SK-N-SH (cell line): ENCODE results near the gene CFAP43. TPM values are rescaled to one million over a fixed set of nuclear protein-coding genes. Genes with fewer than 3 reads are reported as not detected.

Experiments used
- CTCF ChIA-PET: fragments of 300-600, 350-600 bp; formaldehyde crosslinking; extraction: SDS; loops from one replicate; lab custom pipeline; 2021; lab: Yijun Ruan, JAX
- POLR2A ChIA-PET: fragments of 350-600 bp; sonication (Branson Sonifier 250); formaldehyde crosslinking; extraction: SDS; loops from one replicate; lab custom pipeline; 2020; ENCODE audit warnings: antibody characterized with exemption, inconsistent platforms; lab: Yijun Ruan, JAX
- DNase-seq: peaks from one replicate; pipeline ENCODE4 v3.0.0; 2012
- H2AFZ ChIP-seq: fragments of 200-600 bp; sonication (generic); 2 replicates; pipeline ENCODE4 v1.8.1; 2016; ENCODE audit warnings: antibody characterized with exemption, mild to moderate bottlenecking, low read depth
- H3F3A ChIP-seq: fragments of 200-600 bp; sonication (generic); replicated peaks from 2 replicates; pipeline ENCODE3; 2016; ENCODE audit warnings: antibody characterized with exemption, mild to moderate bottlenecking; ENCODE audit not compliant: insufficient read depth
- H3K27ac ChIP-seq, 2 experiments: fragments of 200-500 bp in 1 of 2; fragments of 200-600 bp in 1 of 2; sonication (Bioruptor generic) in 1 of 2; sonication (generic), shearing (Covaris generic) in 1 of 2; 2 replicates each; pipeline versions ENCODE4 v1.5.1 to v1.6.1; 2014 to 2016; ENCODE audit warnings: low read depth in 2 of 2, inconsistent platforms in 1 of 2, low read length in 1 of 2, mild to moderate bottlenecking in 1 of 2, mixed read lengths in 1 of 2
- H3K27me3 ChIP-seq: fragments of 200-600 bp; sonication (generic), shearing (Covaris generic); 2 replicates; pipeline ENCODE4 v1.6.1; 2016; ENCODE audit warnings: mixed run types; ENCODE audit not compliant: insufficient read depth
- H3K36me3 ChIP-seq, 2 experiments: fragments of 200-500 bp in 1 of 2; fragments of 200-600 bp in 1 of 2; sonication (Bioruptor generic) in 1 of 2; sonication (generic) in 1 of 2; replicated peaks in 1 of 2; 2 replicates each; pipeline versions ENCODE3 to v1.5.1; 2014 to 2016; ENCODE audit warnings: low read length in 1 of 2, mild to moderate bottlenecking in 1 of 2; ENCODE audit not compliant: insufficient read depth in 2 of 2, control insufficient read depth in 1 of 2
- H3K4me1 ChIP-seq, 2 experiments: fragments of 200-500 bp in 1 of 2; fragments of 200-600 bp in 1 of 2; sonication (Bioruptor generic) in 1 of 2; sonication (generic), shearing (Covaris generic) in 1 of 2; 2 replicates each; pipeline versions ENCODE4 v1.5.1 to v1.6.1; 2014 to 2016; ENCODE audit warnings: low read depth in 1 of 2, low read length in 1 of 2, mixed run types in 1 of 2; ENCODE audit not compliant: insufficient read depth in 2 of 2, control insufficient read depth in 1 of 2
- H3K4me2 ChIP-seq: fragments of 200-600 bp; sonication (generic), shearing (Covaris generic); 2 replicates; pipeline ENCODE4 v1.6.1; 2017; ENCODE audit warnings: mixed run types
- H3K4me3 ChIP-seq, 2 experiments: fragments of 200-500 bp in 1 of 2; fragments of 200-600 bp in 1 of 2; sonication (Bioruptor generic) in 1 of 2; sonication (generic), shearing (Covaris generic) in 1 of 2; 2 replicates each; pipeline versions ENCODE4 v1.5.1 to v1.8.1; 2014 to 2016; ENCODE audit warnings: low read depth in 2 of 2, inconsistent platforms in 1 of 2, low read length in 1 of 2, mild to moderate bottlenecking in 1 of 2, mixed read lengths in 1 of 2, moderate library complexity in 1 of 2
- H3K79me2 ChIP-seq: fragments of 200-600 bp; sonication (generic); 2 replicates; pipeline ENCODE4 v1.8.1; 2017; ENCODE audit warnings: mild to moderate bottlenecking; ENCODE audit not compliant: insufficient read depth
- H3K9ac ChIP-seq: fragments of 200-600 bp; sonication (generic); 2 replicates; pipeline ENCODE4 v1.6.1; 2017; ENCODE audit warnings: mixed run types
- H3K9me2 ChIP-seq: fragments of 200-600 bp; sonication (generic); 2 replicates; pipeline ENCODE4 v1.6.1; 2017; ENCODE audit warnings: mixed run types
- H3K9me3 ChIP-seq: fragments of 200-600 bp; sonication (generic); 2 replicates; pipeline ENCODE4 v1.6.1; 2017; ENCODE audit warnings: mixed run types, mild to moderate bottlenecking, moderate library complexity
- H4K20me1 ChIP-seq: fragments of 200-600 bp; sonication (generic); 2 replicates; pipeline ENCODE4 v1.6.1; 2017; ENCODE audit warnings: mild to moderate bottlenecking, mixed run types; ENCODE audit not compliant: insufficient read depth
- CHD2 ChIP-seq: fragments of 150-350 bp; IDR thresholded peaks from 2 replicates; pipeline ENCODE4 v1.6.1; 2018; ENCODE audit warnings: low read length; ENCODE audit not compliant: partially characterized antibody
- ELF1 ChIP-seq: IDR thresholded peaks from 2 replicates; pipeline ENCODE4 v1.4.0; 2012
- EZH2phosphoT487 ChIP-seq: fragments of 200-600 bp; sonication (generic); IDR thresholded peaks from 2 replicates; pipeline ENCODE4 v1.6.1; 2017; ENCODE audit warnings: low read depth, mixed run types, mild to moderate bottlenecking, antibody characterized with exemption, moderate library complexity, borderline replicate concordance
- FOSL2 ChIP-seq: IDR thresholded peaks from 2 replicates; pipeline ENCODE4 v1.4.0; 2012; ENCODE audit warnings: low read depth, mild to moderate bottlenecking, moderate library complexity, borderline replicate concordance
- MEF2A ChIP-seq: IDR thresholded peaks from 2 replicates; pipeline ENCODE4 v1.4.0; 2012; ENCODE audit warnings: low read depth, borderline replicate concordance
- MXI1 ChIP-seq: IDR thresholded peaks from 2 replicates; pipeline ENCODE4 v1.6.1; 2012; ENCODE audit warnings: mild to moderate bottlenecking, low read depth, low read length, improper control_type of control experiment
- NRF1 ChIP-seq: IDR thresholded peaks from 2 replicates; pipeline ENCODE4 v1.6.1; 2012; ENCODE audit warnings: low read depth, mild to moderate bottlenecking, low read length
- POLR2AphosphoS5 ChIP-seq: IDR thresholded peaks from 2 replicates; pipeline ENCODE4 v1.6.1; 2012; ENCODE audit warnings: low read depth, low read length
- RCOR1 ChIP-seq: fragments of 150-350 bp; IDR thresholded peaks from 2 replicates; pipeline ENCODE4 v1.6.1; 2017; ENCODE audit warnings: antibody characterized with exemption, low read length
- RFX5 ChIP-seq: IDR thresholded peaks from 2 replicates; pipeline ENCODE4 v1.6.1; 2012; ENCODE audit warnings: mild to moderate bottlenecking, improper control_type of control experiment, low read length
- RXRA ChIP-seq: IDR thresholded peaks from 2 replicates; pipeline ENCODE4 v1.4.0; 2012; ENCODE audit warnings: low read depth, mild to moderate bottlenecking, borderline replicate concordance
- TAF1 ChIP-seq: IDR thresholded peaks from 2 replicates; pipeline ENCODE4 v1.6.1; 2012; ENCODE audit warnings: low read depth, mild to moderate bottlenecking, low read length, moderate library complexity, borderline replicate concordance
- YY1 ChIP-seq: IDR thresholded peaks from 2 replicates; pipeline ENCODE4 v1.4.0; 2012; ENCODE audit warnings: low read depth, mild to moderate bottlenecking
- whole genome bisulfite sequencing: methylation state at CpG from one replicate; pipeline ENCODE4 v1.1.6; 2017; ENCODE audit warnings: low lambda C conversion rate; 5-methylcytosine and 5-hydroxymethylcytosine counted together
- polyA plus RNA-seq, 3 experiments: library from polyadenylated mRNA; depleted of rRNA; stranded (reverse); fragments of >200 nt; gene quantifications; 2 replicates each; pipeline ENCODE4 v1.2.3, GENCODE V29; 2012
- TF ChIP-seq, protein P1 (sequence below): IDR thresholded peaks from 2 replicates; pipeline ENCODE4 v1.4.0; 2012; ENCODE audit warnings: low read depth
- TF ChIP-seq, protein P2 (sequence below): fragments of 150-350 bp; IDR thresholded peaks from 2 replicates; pipeline ENCODE4 v1.6.1; 2017; ENCODE audit warnings: antibody characterized with exemption, low read length, low read depth, borderline replicate concordance
- TF ChIP-seq, protein P3 (sequence below): IDR thresholded peaks from 2 replicates; pipeline ENCODE4 v1.4.0; 2012; ENCODE audit warnings: low read depth, borderline replicate concordance
- TF ChIP-seq, protein P4 (sequence below): fragments of 200-600 bp; sonication (generic); IDR thresholded peaks from 2 replicates; pipeline ENCODE4 v1.6.1; 2017; ENCODE audit warnings: antibody characterized with exemption, mild to moderate bottlenecking, moderate library complexity

CFAP43 gene
- polyA plus RNA-seq, 1 of the 3 experiments (the other 2 are of a cell fraction) = 0.35 TPM

DNA sequence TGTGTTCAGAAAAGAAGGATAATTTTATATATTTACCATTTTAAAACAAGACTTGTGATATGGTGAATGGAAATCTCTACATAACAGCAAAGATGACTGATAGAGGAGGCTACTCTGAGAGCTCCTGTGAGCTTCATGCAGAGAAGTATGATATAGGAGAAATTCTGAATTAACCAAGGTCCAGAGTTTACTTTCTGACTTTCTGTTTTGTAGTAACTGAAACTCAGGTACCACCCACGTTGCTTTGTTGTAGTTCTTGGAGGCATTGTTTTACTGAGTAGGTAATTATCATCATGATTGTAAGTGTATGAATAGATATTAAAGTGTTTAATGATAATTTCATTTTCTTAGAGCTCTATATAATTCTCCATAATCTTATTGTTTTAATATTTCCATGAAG lies 128.2 kb downstream of the CFAP43 start:
- no peak for TF ChIP-seq CHD2
- no peak for TF ChIP-seq MEF2A
- TF ChIP-seq, protein P1, sequence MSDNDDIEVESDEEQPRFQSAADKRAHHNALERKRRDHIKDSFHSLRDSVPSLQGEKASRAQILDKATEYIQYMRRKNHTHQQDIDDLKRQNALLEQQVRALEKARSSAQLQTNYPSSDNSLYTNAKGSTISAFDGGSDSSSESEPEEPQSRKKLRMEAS = no peak
- no peak for TF ChIP-seq POLR2AphosphoS5
- TF ChIP-seq RFX5 = no peak
- no peak for TF ChIP-seq RCOR1
- no peak for TF ChIP-seq TAF1
- TF ChIP-seq FOSL2 = no peak
- TF ChIP-seq, protein P2, sequence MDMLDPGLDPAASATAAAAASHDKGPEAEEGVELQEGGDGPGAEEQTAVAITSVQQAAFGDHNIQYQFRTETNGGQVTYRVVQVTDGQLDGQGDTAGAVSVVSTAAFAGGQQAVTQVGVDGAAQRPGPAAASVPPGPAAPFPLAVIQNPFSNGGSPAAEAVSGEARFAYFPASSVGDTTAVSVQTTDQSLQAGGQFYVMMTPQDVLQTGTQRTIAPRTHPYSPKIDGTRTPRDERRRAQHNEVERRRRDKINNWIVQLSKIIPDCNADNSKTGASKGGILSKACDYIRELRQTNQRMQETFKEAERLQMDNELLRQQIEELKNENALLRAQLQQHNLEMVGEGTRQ = no peak
- TF ChIP-seq EZH2phosphoT487 = no peak
- TF ChIP-seq RXRA = no peak
- TF ChIP-seq, protein P3, sequence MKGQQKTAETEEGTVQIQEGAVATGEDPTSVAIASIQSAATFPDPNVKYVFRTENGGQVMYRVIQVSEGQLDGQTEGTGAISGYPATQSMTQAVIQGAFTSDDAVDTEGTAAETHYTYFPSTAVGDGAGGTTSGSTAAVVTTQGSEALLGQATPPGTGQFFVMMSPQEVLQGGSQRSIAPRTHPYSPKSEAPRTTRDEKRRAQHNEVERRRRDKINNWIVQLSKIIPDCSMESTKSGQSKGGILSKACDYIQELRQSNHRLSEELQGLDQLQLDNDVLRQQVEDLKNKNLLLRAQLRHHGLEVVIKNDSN = no peak
- TF ChIP-seq, protein P4, sequence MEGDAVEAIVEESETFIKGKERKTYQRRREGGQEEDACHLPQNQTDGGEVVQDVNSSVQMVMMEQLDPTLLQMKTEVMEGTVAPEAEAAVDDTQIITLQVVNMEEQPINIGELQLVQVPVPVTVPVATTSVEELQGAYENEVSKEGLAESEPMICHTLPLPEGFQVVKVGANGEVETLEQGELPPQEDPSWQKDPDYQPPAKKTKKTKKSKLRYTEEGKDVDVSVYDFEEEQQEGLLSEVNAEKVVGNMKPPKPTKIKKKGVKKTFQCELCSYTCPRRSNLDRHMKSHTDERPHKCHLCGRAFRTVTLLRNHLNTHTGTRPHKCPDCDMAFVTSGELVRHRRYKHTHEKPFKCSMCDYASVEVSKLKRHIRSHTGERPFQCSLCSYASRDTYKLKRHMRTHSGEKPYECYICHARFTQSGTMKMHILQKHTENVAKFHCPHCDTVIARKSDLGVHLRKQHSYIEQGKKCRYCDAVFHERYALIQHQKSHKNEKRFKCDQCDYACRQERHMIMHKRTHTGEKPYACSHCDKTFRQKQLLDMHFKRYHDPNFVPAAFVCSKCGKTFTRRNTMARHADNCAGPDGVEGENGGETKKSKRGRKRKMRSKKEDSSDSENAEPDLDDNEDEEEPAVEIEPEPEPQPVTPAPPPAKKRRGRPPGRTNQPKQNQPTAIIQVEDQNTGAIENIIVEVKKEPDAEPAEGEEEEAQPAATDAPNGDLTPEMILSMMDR = no peak
- TF ChIP-seq MXI1 = no peak
- TF ChIP-seq NRF1 = no peak
- TF ChIP-seq YY1 = no peak
- no peak for TF ChIP-seq ELF1
- CTCF ChIA-PET = interaction anchor here (3.0 kb wide), 1 partner anchor 18 kb away, joined by 13 read pairs; the partner anchor contains the start of gene SFR1
- H3K4me1 ChIP-seq = no peaks in the 10 kb centered on the region
- H3K4me2 ChIP-seq = no peak overlapping the region
- no peaks in the 10 kb centered on the region for H3K79me2 ChIP-seq
- no peaks in the 10 kb centered on the region for H4K20me1 ChIP-seq
- no peaks in the 10 kb centered on the region for H3K27me3 ChIP-seq
- no peaks in the 10 kb centered on the region for H3K36me3 ChIP-seq
- no peak overlapping the region for H3K9ac ChIP-seq
- no peaks in the 10 kb centered on the region for H3K9me3 ChIP-seq
- POLR2A ChIA-PET = no interaction called here
- H3K27ac ChIP-seq = no peak overlapping the region
- no peaks in the 10 kb centered on the region for H3K9me2 ChIP-seq
- no peak for DNase-seq
- no peak overlapping the region for H2AFZ ChIP-seq
- peaks cover 3% of the 10 kb centered on the region for H3F3A ChIP-seq
- WGBS = 14% methylated on average over 1 of the region's 1 CpG
- H3K4me3 ChIP-seq = no peak overlapping the region
